SK-N-SH treated with all-trans-retinoic acid at 6 μM for 48 hours (cell line): ENCODE data around the gene CSPG5.

Source experiments
- ATAC-seq: fragments of 200-7000 bp; cut with Tn5 transposase; 3 replicates; pipeline ENCODE4 v1.9.1; 2020; ENCODE audit warnings: mild to moderate bottlenecking, moderate library complexity
- ARNTL ChIP-seq: fragments of 450-650 bp; formaldehyde crosslinking; IDR thresholded peaks from 2 replicates; pipeline ENCODE4 v1.5.0; 2020; ENCODE audit warnings: low read depth, mild to moderate bottlenecking, moderate library complexity, borderline replicate concordance
- BACH2 ChIP-seq: fragments of 250-450 bp; sonication (Bioruptor Pico); IDR thresholded peaks from 2 replicates; pipeline ENCODE4 v1.9.0; 2021; ENCODE audit warnings: mild to moderate bottlenecking, borderline replicate concordance
- CSDC2 ChIP-seq: fragments of 250-450 bp; sonication (Bioruptor Pico); IDR thresholded peaks from 2 replicates; pipeline ENCODE4 v1.5.0; 2020; ENCODE audit warnings: mild to moderate bottlenecking, moderate library complexity
- ESRRG ChIP-seq: fragments of 250-450 bp; sonication (Bioruptor Pico); IDR thresholded peaks from 2 replicates; pipeline ENCODE4 v1.6.1; 2021; ENCODE audit warnings: mild to moderate bottlenecking
- GLIS3 ChIP-seq: fragments of 250-450 bp; sonication (Bioruptor Pico); IDR thresholded peaks from 2 replicates; pipeline ENCODE4 v1.5.0; 2020; ENCODE audit warnings: mild to moderate bottlenecking, moderate library complexity
- OSR1 ChIP-seq: fragments of 250-450 bp; sonication (Bioruptor Pico); IDR thresholded peaks from 2 replicates; pipeline ENCODE4 v1.8.0; 2022; ENCODE audit warnings: moderate library complexity, mild to moderate bottlenecking, inconsistent platforms
- POU6F1 ChIP-seq: fragments of 250-450 bp; sonication (Bioruptor Pico); IDR thresholded peaks from 2 replicates; pipeline ENCODE4 v1.8.0; 2021; ENCODE audit warnings: low read depth, mild to moderate bottlenecking, moderate library complexity, borderline replicate concordance
- PPARA ChIP-seq: fragments of 250-450 bp; sonication (Bioruptor Pico); IDR thresholded peaks from 2 replicates; pipeline ENCODE4 v1.5.0; 2020; ENCODE audit warnings: mild to moderate bottlenecking, borderline replicate concordance
- RARB ChIP-seq: fragments of 250-450 bp; sonication (Bioruptor Pico); IDR thresholded peaks from 2 replicates; pipeline ENCODE4 v1.8.0; 2021; ENCODE audit warnings: mild to moderate bottlenecking, moderate library complexity
- SNAI2 ChIP-seq: fragments of 250-450 bp; sonication (Bioruptor Pico); IDR thresholded peaks from 2 replicates; pipeline ENCODE4 v1.5.0; 2020; ENCODE audit warnings: mild to moderate bottlenecking, moderate library complexity
- TCF4 ChIP-seq: fragments of 250-450 bp; sonication (Bioruptor Pico); IDR thresholded peaks from 2 replicates; pipeline ENCODE4 v1.8.0; 2021; ENCODE audit warnings: mild to moderate bottlenecking, moderate library complexity, borderline replicate concordance
- TOX ChIP-seq: fragments of 250-450 bp; sonication (Bioruptor Pico); IDR thresholded peaks from 2 replicates; pipeline ENCODE4 v1.8.0; 2021; ENCODE audit warnings: mild to moderate bottlenecking, moderate library complexity, borderline replicate concordance
- TSHZ2 ChIP-seq: fragments of 250-450 bp; sonication (Bioruptor Pico); IDR thresholded peaks from 2 replicates; pipeline ENCODE4 v1.5.0; 2020; ENCODE audit warnings: mild to moderate bottlenecking, moderate library complexity
- ZFP3 ChIP-seq: fragments of 250-450 bp; sonication (Bioruptor Pico); IDR thresholded peaks from 2 replicates; pipeline ENCODE4 v1.5.0; 2020; ENCODE audit warnings: mild to moderate bottlenecking, moderate library complexity
- ZNF565 ChIP-seq: fragments of 450-650 bp; formaldehyde crosslinking; conservative IDR thresholded peaks from 2 replicates; pipeline ENCODE4 v1.5.0; 2020; ENCODE audit warnings: low read depth, mild to moderate bottlenecking, moderate library complexity
- ZNF70 ChIP-seq: fragments of 450-650 bp; formaldehyde crosslinking; IDR thresholded peaks from 2 replicates; pipeline ENCODE4 v1.5.0; 2020; ENCODE audit warnings: mild to moderate bottlenecking, moderate library complexity
- ZNF8 ChIP-seq: fragments of 450-650 bp; formaldehyde crosslinking; IDR thresholded peaks from 2 replicates; pipeline ENCODE4 v1.5.0; 2020; ENCODE audit warnings: mild to moderate bottlenecking, moderate library complexity
- TF ChIP-seq, protein P1 (sequence below): fragments of 250-450 bp; sonication (Bioruptor Pico); IDR thresholded peaks from 2 replicates; pipeline ENCODE4 v1.5.1; 2020; ENCODE audit warnings: low read depth, mild to moderate bottlenecking, moderate library complexity
- TF ChIP-seq, protein P2 (sequence below): fragments of 250-450 bp; sonication (Bioruptor Pico); IDR thresholded peaks from 2 replicates; pipeline ENCODE4 v1.5.1; 2021; ENCODE audit warnings: mild to moderate bottlenecking, moderate library complexity
- TF ChIP-seq, protein P3 (sequence below): fragments of 250-450 bp; sonication (Bioruptor Pico); IDR thresholded peaks from 2 replicates; pipeline ENCODE4 v1.8.0; 2020; ENCODE audit warnings: mild to moderate bottlenecking, moderate library complexity, borderline replicate concordance

CSPG5 gene

DNA sequence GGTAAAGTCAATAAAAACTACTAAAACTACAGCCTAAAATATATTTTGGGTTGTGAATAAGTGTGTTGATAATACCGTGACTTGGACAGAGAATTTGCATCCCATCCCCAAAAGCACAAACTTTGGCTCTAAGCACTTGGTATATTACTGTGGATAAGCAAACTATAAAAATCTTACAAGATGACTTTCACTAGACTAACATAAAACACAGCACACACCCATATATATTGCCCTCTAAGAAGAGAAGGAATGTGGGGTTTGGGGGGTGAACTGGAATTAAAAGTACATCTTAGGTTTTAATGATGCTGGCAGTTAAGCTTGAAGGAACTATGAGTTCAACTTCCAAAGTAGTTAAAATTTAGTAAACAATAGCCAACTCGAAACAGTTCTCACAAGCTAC, 28.7 kb upstream of the CSPG5 start:
- TF ChIP-seq PPARA (CRISPR knock-in tag) (no peak), ZFP3 (CRISPR knock-in tag) (no peak), TCF4 (CRISPR knock-in tag) (no peak), ESRRG (CRISPR knock-in tag) (no peak), BACH2 (CRISPR knock-in tag) (no peak), TSHZ2 (no peak), ZNF70 (no peak), ARNTL (CRISPR knock-in tag) (no peak)
- ATAC-seq = no peak

- no peak for ATAC-seq
- TF ChIP-seq ZNF70 (no peak), ZNF8 (CRISPR knock-in tag) (no peak), CSDC2 (CRISPR knock-in tag) (no peak), GLIS3 (CRISPR knock-in tag) (no peak), ZNF565 (no peak), ZFP3 (CRISPR knock-in tag) (no peak), RARB (CRISPR knock-in tag) (no peak), POU6F1 (CRISPR knock-in tag) (no peak), PPARA (CRISPR knock-in tag) (no peak), SNAI2 (no peak), ARNTL (CRISPR knock-in tag) (no peak), TCF4 (CRISPR knock-in tag) (no peak), OSR1 (CRISPR knock-in tag) (no peak)
- TF ChIP-seq, protein P1, sequence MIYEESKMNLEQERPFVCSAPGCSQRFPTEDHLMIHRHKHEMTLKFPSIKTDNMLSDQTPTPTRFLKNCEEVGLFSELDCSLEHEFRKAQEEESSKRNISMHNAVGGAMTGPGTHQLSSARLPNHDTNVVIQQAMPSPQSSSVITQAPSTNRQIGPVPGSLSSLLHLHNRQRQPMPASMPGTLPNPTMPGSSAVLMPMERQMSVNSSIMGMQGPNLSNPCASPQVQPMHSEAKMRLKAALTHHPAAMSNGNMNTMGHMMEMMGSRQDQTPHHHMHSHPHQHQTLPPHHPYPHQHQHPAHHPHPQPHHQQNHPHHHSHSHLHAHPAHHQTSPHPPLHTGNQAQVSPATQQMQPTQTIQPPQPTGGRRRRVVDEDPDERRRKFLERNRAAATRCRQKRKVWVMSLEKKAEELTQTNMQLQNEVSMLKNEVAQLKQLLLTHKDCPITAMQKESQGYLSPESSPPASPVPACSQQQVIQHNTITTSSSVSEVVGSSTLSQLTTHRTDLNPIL = no peak
- TF ChIP-seq, protein P2, sequence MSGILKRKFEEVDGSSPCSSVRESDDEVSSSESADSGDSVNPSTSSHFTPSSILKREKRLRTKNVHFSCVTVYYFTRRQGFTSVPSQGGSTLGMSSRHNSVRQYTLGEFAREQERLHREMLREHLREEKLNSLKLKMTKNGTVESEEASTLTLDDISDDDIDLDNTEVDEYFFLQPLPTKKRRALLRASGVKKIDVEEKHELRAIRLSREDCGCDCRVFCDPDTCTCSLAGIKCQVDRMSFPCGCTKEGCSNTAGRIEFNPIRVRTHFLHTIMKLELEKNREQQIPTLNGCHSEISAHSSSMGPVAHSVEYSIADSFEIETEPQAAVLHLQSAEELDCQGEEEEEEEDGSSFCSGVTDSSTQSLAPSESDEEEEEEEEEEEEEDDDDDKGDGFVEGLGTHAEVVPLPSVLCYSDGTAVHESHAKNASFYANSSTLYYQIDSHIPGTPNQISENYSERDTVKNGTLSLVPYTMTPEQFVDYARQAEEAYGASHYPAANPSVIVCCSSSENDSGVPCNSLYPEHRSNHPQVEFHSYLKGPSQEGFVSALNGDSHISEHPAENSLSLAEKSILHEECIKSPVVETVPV (CRISPR knock-in tag) = no peak
- TF ChIP-seq, protein P3, sequence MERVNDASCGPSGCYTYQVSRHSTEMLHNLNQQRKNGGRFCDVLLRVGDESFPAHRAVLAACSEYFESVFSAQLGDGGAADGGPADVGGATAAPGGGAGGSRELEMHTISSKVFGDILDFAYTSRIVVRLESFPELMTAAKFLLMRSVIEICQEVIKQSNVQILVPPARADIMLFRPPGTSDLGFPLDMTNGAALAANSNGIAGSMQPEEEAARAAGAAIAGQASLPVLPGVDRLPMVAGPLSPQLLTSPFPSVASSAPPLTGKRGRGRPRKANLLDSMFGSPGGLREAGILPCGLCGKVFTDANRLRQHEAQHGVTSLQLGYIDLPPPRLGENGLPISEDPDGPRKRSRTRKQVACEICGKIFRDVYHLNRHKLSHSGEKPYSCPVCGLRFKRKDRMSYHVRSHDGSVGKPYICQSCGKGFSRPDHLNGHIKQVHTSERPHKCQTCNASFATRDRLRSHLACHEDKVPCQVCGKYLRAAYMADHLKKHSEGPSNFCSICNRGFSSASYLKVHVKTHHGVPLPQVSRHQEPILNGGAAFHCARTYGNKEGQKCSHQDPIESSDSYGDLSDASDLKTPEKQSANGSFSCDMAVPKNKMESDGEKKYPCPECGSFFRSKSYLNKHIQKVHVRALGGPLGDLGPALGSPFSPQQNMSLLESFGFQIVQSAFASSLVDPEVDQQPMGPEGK (CRISPR knock-in tag) = no peak
These were observed 27.5 kb upstream of the CSPG5 start for GRCh38 chr3:47606165-47606564.

- TF ChIP-seq TOX (CRISPR knock-in tag) (no peak), SNAI2 (no peak), ARNTL (CRISPR knock-in tag) (no peak), OSR1 (CRISPR knock-in tag) (no peak), TCF4 (CRISPR knock-in tag) (no peak)
- TF ChIP-seq, protein P2 (CRISPR knock-in tag) = no peak
- TF ChIP-seq, protein P3 (CRISPR knock-in tag) = no peak
- no peak for ATAC-seq
These were observed 27.0 kb upstream of the CSPG5 start for GRCh38 chr3:47605652-47606051.
